Spleen (tissue), 11 donors: Measurements from ENCODE around the gene TPO. TPM values are rescaled to one million over a fixed set of nuclear protein-coding genes. Genes with fewer than 3 reads are reported as not detected.

Source experiments
- DNase-seq: peaks from one replicate; pipeline ENCODE4 v3.0.0-alpha.2; 2020
- H3K27ac ChIP-seq, 8 donors: fragments of 200-600 bp; sonication (generic) in 7 of 8; 1 replicate in 4 of 8; 2 replicates in 4 of 8; pipeline versions ENCODE4 v1.5.0 to v1.8.0; 2016 to 2021; ENCODE audit warnings: inconsistent platforms in 4 of 8, mild to moderate bottlenecking in 4 of 8, moderate library complexity in 1 of 8
- H3K27me3 ChIP-seq, 7 donors: fragments of 200-600 bp; sonication (generic) in 6 of 7; replicated peaks in 1 of 7; 1 replicate in 4 of 7; 2 replicates in 3 of 7; pipeline versions ENCODE4 v1.5.0 to v1.8.0; 2016 to 2021; ENCODE audit warnings: inconsistent platforms in 3 of 7, mild to moderate bottlenecking in 1 of 7
- H3K36me3 ChIP-seq, 6 donors: fragments of 200-600 bp; sonication (generic) in 5 of 6; 1 replicate in 4 of 6; 2 replicates in 2 of 6; pipeline versions ENCODE4 v1.5.0 to v1.8.0; 2016 to 2021; ENCODE audit warnings: inconsistent platforms in 2 of 6
- H3K4me1 ChIP-seq, 6 donors: fragments of 200-600 bp; sonication (generic) in 5 of 6; 1 replicate in 3 of 6; 2 replicates in 3 of 6; pipeline versions ENCODE4 v1.5.0 to v1.8.0; 2016 to 2021; ENCODE audit warnings: inconsistent platforms in 3 of 6
- H3K4me3 ChIP-seq, 8 donors: fragments of 200-600 bp; sonication (generic) in 7 of 8; 1 replicate in 4 of 8; 2 replicates in 4 of 8; pipeline versions ENCODE4 v1.5.0 to v1.8.0; 2016 to 2021; ENCODE audit warnings: inconsistent platforms in 4 of 8, mild to moderate bottlenecking in 4 of 8, moderate library complexity in 2 of 8
- H3K9me3 ChIP-seq, 8 donors: fragments of 200-600 bp; sonication (generic) in 7 of 8; 1 replicate in 4 of 8; 2 replicates in 4 of 8; pipeline versions ENCODE4 v1.5.0 to v1.8.0; 2016 to 2021; ENCODE audit warnings: inconsistent platforms in 4 of 8
- CTCF ChIP-seq, 11 experiments: fragments of 200-600 bp in 7 of 11; fragments of 450-650 bp in 4 of 11; sonication (generic) in 4 of 11; IDR thresholded peaks in 8 of 11; conservative IDR thresholded peaks in 3 of 11; 1 replicate in 7 of 11; 2 replicates in 4 of 11; pipeline versions ENCODE4 v1.4.0 to v1.8.0; 2016 to 2021; ENCODE audit warnings: antibody characterized with exemption in 11 of 11, inconsistent platforms in 4 of 11, mild to moderate bottlenecking in 1 of 11
- POLR2A ChIP-seq, 3 donors: fragments of 450-650 bp; IDR thresholded peaks; one replicate each; pipeline ENCODE4 v1.5.1; 2017; ENCODE audit warnings: antibody characterized with exemption in 3 of 3, mild to moderate bottlenecking in 1 of 3
- POLR2AphosphoS5 ChIP-seq, 3 donors: sonication (generic); formaldehyde crosslinking; IDR thresholded peaks; one replicate each; pipeline ENCODE4 v1.5.1; 2017; ENCODE audit warnings: antibody characterized with exemption in 3 of 3
- WGBS, 5 donors: extraction: QIAGEN DNeasy Blood & Tissue Kit in 3 of 5; methylation state at CpG; one replicate each; pipeline versions ENCODE4 v1.1.5 to v1.1.7; 2013 to 2018; 5-methylcytosine and 5-hydroxymethylcytosine counted together
- intact Hi-C: fragments of 100-400 bp; cut with DNase I; formaldehyde crosslinking; loops from one replicate; pipeline ENCODE4 v1.15.0; 2023; ENCODE audit warnings: low total_unique reads
- polyA plus RNA-seq, 3 donors: library from polyadenylated mRNA; stranded (reverse); fragments of 200-250 nt; gene quantifications; one replicate each; pipeline ENCODE4 v1.2.1, GENCODE V29; 2013
- total RNA-seq, 7 donors: library from RNA; depleted of rRNA in 3 of 7; stranded (reverse); fragments of >200 nt in 3 of 7; fragmentation: NEBNext Ultra II Directional in 4 of 7; extraction: Animal tissue kit (Norgen Biotek cat#: 25700) in 4 of 7; gene quantifications; one replicate each; pipeline versions ENCODE4 v1.1.0 to v1.2.1, GENCODE V29; 2016 to 2021
- donor health status: healthy with polysubstance abuse.
- donor health status: DM: no; HTN: no; CAD: no; lungs with moderate emphysema.
- donor health status: DM: no; HTN: no; CAD: no.
- donor health status: Bipolar disorder and iron deficiency.
- donor health status: healthy.
- donor health status: DM: no; HTN: no; CAD: no.
- donor health status: DM: yes; HTN: yes; CAD: no.

The TPO gene
- total and polyA plus RNA-seq, 10 donors: 14.4 to 127 (median 49.0) TPM

- intact Hi-C loops: no loop called here
- no peak overlapping the region for H3K4me3 ChIP-seq
- H3K27ac ChIP-seq: no peak overlapping the region
- WGBS, 5 donors: 75 to 90% (median 83%) methylated on average over 2 of the region's 2 CpGs
- H3K4me1 ChIP-seq: peaks cover 0 to 4% (median 0%) of the 10 kb centered on the region in 6 donors
- DNase-seq: no peak
- H3K9me3 ChIP-seq: peaks cover 0 to 5% (median 0%) of the 10 kb centered on the region in 8 donors
- TF ChIP-seq CTCF (IDR thresholded peaks at IDR 0.05 in 8 of 11, conservative IDR thresholded peaks at IDR 0.05 in 3 of 11) (no peak), POLR2A (IDR thresholded peaks at IDR 0.05) (no peak), POLR2AphosphoS5 (IDR thresholded peaks at IDR 0.05) (no peak)
- H3K27me3 ChIP-seq: peaks cover 0 to 2% (median 0%) of the 10 kb centered on the region in 7 donors
- no peaks in the 10 kb centered on the region for H3K36me3 ChIP-seq
Measured at GRCh38 chr2:1393321-1393720, 19.9 kb upstream of the TPO start.

GRCh38 chr2:1394709-1395408, 18.4 kb upstream of the TPO start:
- Histone ChIP-seq H3K36me3 (no peaks in the 10 kb centered on the region), H3K4me1 (peaks cover 0 to 19% (median 0%) of the 10 kb centered on the region in 6 donors), H3K27me3 (peaks cover 0 to 10% (median 0%) of the 10 kb centered on the region in 7 donors), H3K9me3 (peaks cover 0 to 5% (median 0%) of the 10 kb centered on the region in 8 donors), H3K27ac (no peak overlapping the region), H3K4me3 (no peak overlapping the region)
- TF ChIP-seq POLR2A (IDR thresholded peaks at IDR 0.05): no peak
- WGBS, 5 donors: 65 to 85% (median 78%) methylated on average over 7 of the region's 7 CpGs
- DNase-seq: no peak
- intact Hi-C loops: no loop called here

DNA sequence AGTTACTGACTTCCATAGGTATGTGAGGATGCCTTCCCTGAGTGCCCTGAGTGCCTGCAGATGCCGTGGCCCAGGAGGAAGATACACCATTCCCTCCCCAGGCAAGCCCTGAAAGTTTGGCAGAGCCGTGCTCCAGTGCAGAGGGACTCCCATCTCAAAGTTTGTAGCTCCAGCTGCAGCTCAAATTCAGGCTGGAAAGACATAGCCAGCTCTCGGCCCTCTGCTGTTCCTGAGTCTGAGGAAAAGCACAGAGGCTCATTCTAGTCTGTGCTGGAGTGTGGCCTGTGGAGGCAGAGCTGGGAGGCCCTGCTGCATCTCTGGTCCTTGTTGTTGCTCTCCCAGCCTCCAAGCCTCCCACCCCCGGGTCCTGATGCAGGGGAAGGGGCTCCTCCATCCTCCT, 15.9 kb upstream of the TPO start:
- no peak for DNase-seq
- H3K36me3 ChIP-seq: no peaks in the 10 kb centered on the region
- peaks cover 0 to 3% (median 0%) of the 10 kb centered on the region in 8 donors for H3K9me3 ChIP-seq
- H3K27ac ChIP-seq: no peak overlapping the region
- peaks cover 0 to 10% (median 0%) of the 10 kb centered on the region in 7 donors for H3K27me3 ChIP-seq
- peaks cover 0 to 40% (median 0%) of the 10 kb centered on the region in 6 donors for H3K4me1 ChIP-seq
- intact Hi-C loops: no loop called here
- WGBS, 5 donors: 62 to 89% (median 75%) methylated on average over 3 to 4 of the region's 4 CpGs
- H3K4me3 ChIP-seq: no peak overlapping the region
- no peak for TF ChIP-seq POLR2AphosphoS5 (IDR thresholded peaks at IDR 0.05)
- TF ChIP-seq POLR2A (IDR thresholded peaks at IDR 0.05): no peak
- no peak for TF ChIP-seq CTCF (IDR thresholded peaks at IDR 0.05 in 8 of 11, conservative IDR thresholded peaks at IDR 0.05 in 3 of 11)

DNA sequence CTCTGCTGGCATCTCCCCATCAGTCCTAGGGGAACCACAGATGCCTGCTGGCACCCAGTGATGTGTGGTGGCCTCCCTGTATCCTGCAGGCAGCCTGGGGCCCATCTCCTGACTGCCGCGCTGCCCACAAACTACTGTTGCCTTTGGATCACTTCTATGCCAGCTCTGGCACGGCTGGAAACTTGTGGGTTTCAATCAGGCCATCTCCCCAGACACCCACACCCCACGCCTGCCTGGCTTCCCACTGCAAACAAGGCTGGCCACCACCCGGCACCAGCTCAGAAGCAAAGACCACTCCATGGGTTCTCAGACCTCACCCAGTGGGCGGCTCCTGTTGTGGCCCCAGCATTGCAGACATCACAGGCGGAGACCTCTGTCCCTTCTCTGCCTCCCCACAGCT, 15.1 kb upstream of the TPO start:
- TF ChIP-seq CTCF (IDR thresholded peaks at IDR 0.05 in 8 of 11, conservative IDR thresholded peaks at IDR 0.05 in 3 of 11): no peak
- intact Hi-C loops: no loop called here
- WGBS, 5 donors: 84 to 95% (median 92%) methylated on average over 6 to 7 of the region's 7 CpGs
- H3K36me3 ChIP-seq: no peaks in the 10 kb centered on the region
- H3K27ac ChIP-seq: no peak overlapping the region
- DNase-seq: no peak
- peaks cover 0 to 8% (median 2%) of the 10 kb centered on the region in 8 donors for H3K9me3 ChIP-seq
- peaks cover 0 to 40% (median 0%) of the 10 kb centered on the region in 6 donors for H3K4me1 ChIP-seq
- no peak overlapping the region for H3K4me3 ChIP-seq
- H3K27me3 ChIP-seq: peaks cover 0 to 10% (median 0%) of the 10 kb centered on the region in 7 donors
